CD4-positive, CD25-positive, alpha-beta regulatory T cell (primary cell): ENCODE results near the gene LYRM4. TPM values are rescaled to one million over a fixed set of nuclear protein-coding genes. Genes with fewer than 3 reads are reported as not detected.
"Not testable (repeated sequence)": the region's sequence is repeated elsewhere in the genome, so short reads cannot be mapped to it uniquely, and the experiment has no call there.

Experiments used
- ATAC-seq, 2 donors: fragments of 150-1000 bp; cut with Tn5 transposase; one replicate each; pipeline ENCODE4 v1.10.0; 2021; ENCODE audit warnings: low read depth in 2 of 2, moderate number of reproducible peaks in 2 of 2, moderate library complexity in 1 of 2
- DNase-seq, 3 donors: peaks; one replicate each; pipeline versions ENCODE4 v3.0.0 to v3.0.0-alpha.2; 2012 to 2022; ENCODE audit warnings: mixed read lengths in 1 of 3
- H3K27ac ChIP-seq: one replicate; pipeline ENCODE4 v1.7.0; 2013; ENCODE audit warnings: mild to moderate bottlenecking, low read length; ENCODE audit not compliant: insufficient read depth, poor library complexity, severe bottlenecking
- H3K27me3 ChIP-seq: one replicate; pipeline ENCODE4 v1.7.0; 2013; ENCODE audit warnings: low read length; ENCODE audit not compliant: control insufficient read depth, insufficient read depth
- H3K36me3 ChIP-seq: one replicate; pipeline ENCODE4 v1.7.0; 2013; ENCODE audit warnings: mild to moderate bottlenecking, low read length, moderate library complexity; ENCODE audit not compliant: control insufficient read depth, insufficient read depth
- H3K4me1 ChIP-seq: 2 replicates; pipeline ENCODE4 v1.7.0; 2013; ENCODE audit warnings: mild to moderate bottlenecking, low read length; ENCODE audit not compliant: insufficient read depth, control insufficient read depth, poor library complexity, severe bottlenecking
- H3K4me3 ChIP-seq: one replicate; pipeline ENCODE4 v1.7.0; 2013; ENCODE audit warnings: low read depth, mild to moderate bottlenecking, low read length, moderate library complexity
- H3K9me3 ChIP-seq, 2 experiments: 1 replicate in 1 of 2; 2 replicates in 1 of 2; pipeline ENCODE4 v1.7.0; 2013; ENCODE audit warnings: low read length in 2 of 2, mild to moderate bottlenecking in 1 of 2, moderate library complexity in 1 of 2; ENCODE audit not compliant: control insufficient read depth in 2 of 2
- H3K27ac Mint-ChIP-seq, 3 donors: one replicate each; pipeline ENCODE4 v1.8.0; 2020 to 2022; ENCODE audit warnings: mild to moderate bottlenecking in 3 of 3, mixed read lengths in 3 of 3, moderate library complexity in 2 of 3
- H3K27me3 Mint-ChIP-seq: one replicate; pipeline ENCODE4 v1.8.0; 2022; ENCODE audit warnings: mild to moderate bottlenecking, mixed read lengths
- H3K36me3 Mint-ChIP-seq: one replicate; pipeline ENCODE4 v1.8.0; 2020; ENCODE audit warnings: mixed read lengths
- H3K4me1 Mint-ChIP-seq, 4 donors: one replicate each; pipeline ENCODE4 v1.8.0; 2020 to 2022; ENCODE audit warnings: mixed read lengths in 4 of 4, mild to moderate bottlenecking in 1 of 4
- H3K4me3 Mint-ChIP-seq, 4 donors: one replicate each; pipeline ENCODE4 v1.8.0; 2020 to 2022; ENCODE audit warnings: mild to moderate bottlenecking in 4 of 4, mixed read lengths in 4 of 4, moderate library complexity in 3 of 4
- H3K9me3 Mint-ChIP-seq, 7 donors: one replicate each; pipeline ENCODE4 v1.8.0; 2020 to 2022; ENCODE audit warnings: mixed read lengths in 7 of 7, mild to moderate bottlenecking in 3 of 7, moderate library complexity in 2 of 7
- polyA plus RNA-seq, 4 donors: library from polyadenylated mRNA; unstranded; fragments of 300-500 nt; fragmentation: Illumina TruSeq; gene quantifications; one replicate each; pipeline ENCODE4 v1.2.3, GENCODE V29; 2021
- total RNA-seq: library from RNA; stranded (reverse); gene quantifications from one replicate; pipeline ENCODE4 v1.2.3, GENCODE V29; 2022

The LYRM4 gene
- total and polyA plus RNA-seq, 5 donors from 2014 or later: 14.9 to 38.8 (median 27.1) TPM

GRCh38 chr6:5121956-5122355, 138.8 kb downstream of the LYRM4 start:
- no peaks in the 10 kb centered on the region for H3K9me3 Mint-ChIP-seq
- no peaks in the 10 kb centered on the region for H3K27me3 Mint-ChIP-seq
- no peak overlapping the region for H3K4me3 Mint-ChIP-seq
- peaks cover 3% of the 10 kb centered on the region for H3K36me3 Mint-ChIP-seq
- Histone ChIP-seq H3K4me3 (no peak overlapping the region), H3K9me3 (no peaks in the 10 kb centered on the region), H3K4me1 (no peaks in the 10 kb centered on the region), H3K36me3 (no peaks in the 10 kb centered on the region), H3K27ac (no peak overlapping the region), H3K27me3 (no peaks in the 10 kb centered on the region)
- ATAC-seq (no peak), DNase-seq (no peak)
- no peaks in the 10 kb centered on the region for H3K4me1 Mint-ChIP-seq
- H3K27ac Mint-ChIP-seq: no peak overlapping the region

GRCh38 chr6:5121479-5121878, 139.3 kb downstream of the LYRM4 start:
- peaks cover 3% of the 10 kb centered on the region for H3K36me3 Mint-ChIP-seq

GRCh38 chr6:5120543-5120942, 140.2 kb downstream of the LYRM4 start:
- not testable (repeated sequence) for H3K4me1 Mint-ChIP-seq, H3K9me3 Mint-ChIP-seq, H3K4me3 Mint-ChIP-seq, H3K9me3 ChIP-seq, DNase-seq, H3K4me3 ChIP-seq, H3K36me3 Mint-ChIP-seq, H3K27me3 ChIP-seq, H3K27ac Mint-ChIP-seq, H3K27ac ChIP-seq, H3K27me3 Mint-ChIP-seq, H3K4me1 ChIP-seq, H3K36me3 ChIP-seq, ATAC-seq

More at GRCh38 chr6:5121479-5121878, 139.3 kb downstream of the LYRM4 start:
- no peaks in the 10 kb centered on the region for H3K4me1 Mint-ChIP-seq
- ATAC-seq (no peak), DNase-seq (no peak)
- no peak overlapping the region for H3K27ac ChIP-seq
- no peak overlapping the region for H3K27ac Mint-ChIP-seq
- H3K9me3 ChIP-seq: no peaks in the 10 kb centered on the region
- no peak overlapping the region for H3K4me3 ChIP-seq
- H3K36me3 ChIP-seq: no peaks in the 10 kb centered on the region
- H3K9me3 Mint-ChIP-seq: no peaks in the 10 kb centered on the region
- no peaks in the 10 kb centered on the region for H3K27me3 ChIP-seq
- no peaks in the 10 kb centered on the region for H3K27me3 Mint-ChIP-seq
- no peaks in the 10 kb centered on the region for H3K4me1 ChIP-seq
- H3K4me3 Mint-ChIP-seq: no peak overlapping the region

- H3K4me1 ChIP-seq: no peaks in the 10 kb centered on the region
- no peaks in the 10 kb centered on the region for H3K27me3 ChIP-seq
- H3K36me3 ChIP-seq: no peaks in the 10 kb centered on the region
- Mint-ChIP-seq H3K9me3 (no peaks in the 10 kb centered on the region), H3K27me3 (no peaks in the 10 kb centered on the region), H3K27ac (no peak overlapping the region), H3K4me3 (no peak overlapping the region), H3K36me3 (peaks cover 3% of the 10 kb centered on the region), H3K4me1 (no peaks in the 10 kb centered on the region)
- DNase-seq (no peak), ATAC-seq (no peak)
- H3K27ac ChIP-seq: no peak overlapping the region
- H3K9me3 ChIP-seq: no peaks in the 10 kb centered on the region
- H3K4me3 ChIP-seq: no peak overlapping the region
Measured at GRCh38 chr6:5120011-5120410, 140.7 kb downstream of the LYRM4 start.

- no peak overlapping the region for H3K27ac ChIP-seq
- Mint-ChIP-seq H3K27ac (no peak overlapping the region), H3K9me3 (no peaks in the 10 kb centered on the region), H3K36me3 (peaks cover 2% of the 10 kb centered on the region), H3K27me3 (no peaks in the 10 kb centered on the region), H3K4me1 (no peaks in the 10 kb centered on the region), H3K4me3 (no peak overlapping the region)
- H3K9me3 ChIP-seq: no peaks in the 10 kb centered on the region
- H3K36me3 ChIP-seq: no peaks in the 10 kb centered on the region
- no peak overlapping the region for H3K4me3 ChIP-seq
- no peaks in the 10 kb centered on the region for H3K4me1 ChIP-seq
- no peaks in the 10 kb centered on the region for H3K27me3 ChIP-seq
- DNase-seq (no peak), ATAC-seq (no peak)
Measured at GRCh38 chr6:5119090-5119951, 141.4 kb downstream of the LYRM4 start.

GRCh38 chr6:5116243-5116991, 144.3 kb downstream of the LYRM4 start:
- Histone ChIP-seq H3K4me3 (no peak overlapping the region), H3K27me3 (no peaks in the 10 kb centered on the region), H3K27ac (no peak overlapping the region), H3K36me3 (no peaks in the 10 kb centered on the region), H3K4me1 (no peaks in the 10 kb centered on the region), H3K9me3 (no peaks in the 10 kb centered on the region)
- Mint-ChIP-seq H3K27ac (no peak overlapping the region), H3K27me3 (no peaks in the 10 kb centered on the region), H3K9me3 (no peaks in the 10 kb centered on the region), H3K36me3 (peaks cover under 1% of the 10 kb centered on the region), H3K4me3 (no peak overlapping the region), H3K4me1 (no peaks in the 10 kb centered on the region)
- no peak for ATAC-seq
- DNase-seq: no peak

GRCh38 chr6:5115168-5115567, 145.6 kb downstream of the LYRM4 start:
- Histone ChIP-seq H3K9me3 (no peaks in the 10 kb centered on the region), H3K4me3 (no peak overlapping the region), H3K27ac (no peak overlapping the region), H3K4me1 (no peaks in the 10 kb centered on the region), H3K27me3 (no peaks in the 10 kb centered on the region), H3K36me3 (no peaks in the 10 kb centered on the region)
- no peak overlapping the region for H3K4me3 Mint-ChIP-seq
- no peaks in the 10 kb centered on the region for H3K9me3 Mint-ChIP-seq
- ATAC-seq (no peak), DNase-seq (no peak)
- H3K27me3 Mint-ChIP-seq: no peaks in the 10 kb centered on the region
- no peaks in the 10 kb centered on the region for H3K4me1 Mint-ChIP-seq
- no peak overlapping the region for H3K27ac Mint-ChIP-seq
- H3K36me3 Mint-ChIP-seq: peaks cover 9% of the 10 kb centered on the region
